ES-I3 (cell line): ENCODE results near the gene DHCR24.
"Not testable (repeated sequence)": the region's sequence is repeated elsewhere in the genome, so short reads cannot be mapped to it uniquely, and the experiment has no call there.

Source experiments
- H3K36me3 ChIP-seq: 2 replicates; pipeline ENCODE4 v1.6.1; 2013; ENCODE audit warnings: mild to moderate bottlenecking, low read length, control low read depth, moderate library complexity; ENCODE audit not compliant: insufficient read depth
- H3K4me1 ChIP-seq: 2 replicates; pipeline ENCODE4 v1.6.1; 2013; ENCODE audit warnings: mild to moderate bottlenecking, control low read depth, low read length; ENCODE audit not compliant: insufficient read depth
- H3K9ac ChIP-seq: 2 replicates; pipeline ENCODE4 v1.6.1; 2013; ENCODE audit warnings: low read depth, mild to moderate bottlenecking, low read length, moderate library complexity
- H3K9me3 ChIP-seq: 2 replicates; pipeline ENCODE4 v1.6.1; 2013; ENCODE audit warnings: mild to moderate bottlenecking, low read length, moderate library complexity; ENCODE audit not compliant: control insufficient read depth, insufficient read depth

Gene DHCR24

GRCh38 chr1:54886724-54887664 lies at the start of gene DHCR24:
Gene DHCR24 (minus strand): TSS chr1:54887195. CDS start chr1:54887119, 76 bp downstream.
- Histone ChIP-seq H3K4me1 (peaks cover 33% of the 10 kb centered on the region), H3K36me3 (peaks cover 8% of the 10 kb centered on the region), H3K9me3 (no peaks in the 10 kb centered on the region), H3K9ac (peak within 1 kb of the TSS; percentile 71)

- Histone ChIP-seq H3K36me3 (no peaks in the 10 kb centered on the region), H3K4me1 (peaks cover 11% of the 10 kb centered on the region; the same call in 1 of the 2 replicates), H3K9me3 (peaks cover 2% of the 10 kb centered on the region; the same call in 1 of the 2 replicates), H3K9ac (no peak overlapping the region)
These were observed 49.8 kb upstream of the DHCR24 start for GRCh38 chr1:54936791-54937190.

GRCh38 chr1:54934869-54935268 lies 47.9 kb upstream of the DHCR24 start:
- Histone ChIP-seq H3K4me1 (peaks cover 11% of the 10 kb centered on the region; the same call in 1 of the 2 replicates), H3K9ac (no peak overlapping the region), H3K9me3 (peaks cover 2% of the 10 kb centered on the region; the same call in 1 of the 2 replicates), H3K36me3 (no peaks in the 10 kb centered on the region)

- H3K9me3 ChIP-seq, H3K36me3 ChIP-seq, H3K9ac ChIP-seq, H3K4me1 ChIP-seq: not testable (repeated sequence)
These were observed 47.1 kb upstream of the DHCR24 start for GRCh38 chr1:54934081-54934480.

GRCh38 chr1:54931275-54931840 lies 44.4 kb upstream of the DHCR24 start:
- H3K36me3 ChIP-seq: no peaks in the 10 kb centered on the region
- H3K4me1 ChIP-seq: no peaks in the 10 kb centered on the region
- H3K9me3 ChIP-seq: peaks cover 2% of the 10 kb centered on the region; the same call in 1 of the 2 replicates
- H3K9ac ChIP-seq: no peak overlapping the region

- Histone ChIP-seq H3K9ac (no peak overlapping the region), H3K9me3 (peaks cover 2% of the 10 kb centered on the region; the same call in 1 of the 2 replicates), H3K4me1 (no peaks in the 10 kb centered on the region), H3K36me3 (no peaks in the 10 kb centered on the region)
These were observed 42.7 kb upstream of the DHCR24 start for GRCh38 chr1:54929700-54930099.

GRCh38 chr1:54928327-54928726 lies 41.3 kb upstream of the DHCR24 start:
- Histone ChIP-seq H3K4me1 (no peaks in the 10 kb centered on the region), H3K9ac (no peak overlapping the region), H3K9me3 (no peaks in the 10 kb centered on the region; the same call in 1 of the 2 replicates), H3K36me3 (no peaks in the 10 kb centered on the region)

- Histone ChIP-seq H3K4me1 (no peaks in the 10 kb centered on the region), H3K9me3 (no peaks in the 10 kb centered on the region; the same call in 1 of the 2 replicates), H3K9ac (no peak overlapping the region), H3K36me3 (no peaks in the 10 kb centered on the region)
These were observed 40.7 kb upstream of the DHCR24 start for GRCh38 chr1:54927472-54928240.

- Histone ChIP-seq H3K36me3 (no peaks in the 10 kb centered on the region), H3K9ac (no peak overlapping the region), H3K4me1 (no peaks in the 10 kb centered on the region), H3K9me3 (no peaks in the 10 kb centered on the region)
These were observed 40.0 kb upstream of the DHCR24 start for GRCh38 chr1:54926970-54927369.

GRCh38 chr1:54922921-54923421 lies 36.0 kb upstream of the DHCR24 start:
- H3K9ac ChIP-seq: no peak overlapping the region
- no peaks in the 10 kb centered on the region for H3K36me3 ChIP-seq
- H3K4me1 ChIP-seq: no peaks in the 10 kb centered on the region
- H3K9me3 ChIP-seq: no peaks in the 10 kb centered on the region

- H3K4me1 ChIP-seq: peaks cover 1% of the 10 kb centered on the region; the same call in 1 of the 2 replicates
- H3K9ac ChIP-seq: no peak overlapping the region
- H3K36me3 ChIP-seq: no peaks in the 10 kb centered on the region
- no peaks in the 10 kb centered on the region for H3K9me3 ChIP-seq
These were observed 35.2 kb upstream of the DHCR24 start for GRCh38 chr1:54922040-54922761.

GRCh38 chr1:54919367-54920359 lies 32.7 kb upstream of the DHCR24 start:
- no peak overlapping the region for H3K9ac ChIP-seq
- no peaks in the 10 kb centered on the region for H3K9me3 ChIP-seq
- H3K4me1 ChIP-seq: peaks cover 4% of the 10 kb centered on the region; the same call in 1 of the 2 replicates
- H3K36me3 ChIP-seq: no peaks in the 10 kb centered on the region

GRCh38 chr1:54911076-54911475 lies 24.1 kb upstream of the DHCR24 start:
- H3K9me3 ChIP-seq, H3K4me1 ChIP-seq, H3K9ac ChIP-seq, H3K36me3 ChIP-seq: not testable (repeated sequence)
